ENCODE results near the gene YIPF1.

- TF ChIP-seq, protein P1, sequence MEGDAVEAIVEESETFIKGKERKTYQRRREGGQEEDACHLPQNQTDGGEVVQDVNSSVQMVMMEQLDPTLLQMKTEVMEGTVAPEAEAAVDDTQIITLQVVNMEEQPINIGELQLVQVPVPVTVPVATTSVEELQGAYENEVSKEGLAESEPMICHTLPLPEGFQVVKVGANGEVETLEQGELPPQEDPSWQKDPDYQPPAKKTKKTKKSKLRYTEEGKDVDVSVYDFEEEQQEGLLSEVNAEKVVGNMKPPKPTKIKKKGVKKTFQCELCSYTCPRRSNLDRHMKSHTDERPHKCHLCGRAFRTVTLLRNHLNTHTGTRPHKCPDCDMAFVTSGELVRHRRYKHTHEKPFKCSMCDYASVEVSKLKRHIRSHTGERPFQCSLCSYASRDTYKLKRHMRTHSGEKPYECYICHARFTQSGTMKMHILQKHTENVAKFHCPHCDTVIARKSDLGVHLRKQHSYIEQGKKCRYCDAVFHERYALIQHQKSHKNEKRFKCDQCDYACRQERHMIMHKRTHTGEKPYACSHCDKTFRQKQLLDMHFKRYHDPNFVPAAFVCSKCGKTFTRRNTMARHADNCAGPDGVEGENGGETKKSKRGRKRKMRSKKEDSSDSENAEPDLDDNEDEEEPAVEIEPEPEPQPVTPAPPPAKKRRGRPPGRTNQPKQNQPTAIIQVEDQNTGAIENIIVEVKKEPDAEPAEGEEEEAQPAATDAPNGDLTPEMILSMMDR (IDR thresholded peaks at IDR 0.05): no peak
- TF ChIP-seq EP300 (IDR thresholded peaks at IDR 0.05) (no peak), POLR2A (IDR thresholded peaks at IDR 0.05) (no peak)
These were observed 84.6 kb downstream of the YIPF1 start for GRCh38 chr1:53804791-53805505.

Measured in tibial nerve (tissue), 4 donors.